OCI-LY1 (cell line): ENCODE data around the gene ZG16B.

Experiments used
- EZH2 ChIP-seq: fragments of 200-600 bp; sonication (generic), shearing (Covaris generic); IDR thresholded peaks from 2 replicates; pipeline ENCODE4 v1.8.0; 2017; ENCODE audit warnings: borderline replicate concordance, mixed run types, mild to moderate bottlenecking, antibody characterized with exemption, low read length, moderate library complexity, mixed read lengths
- TF ChIP-seq, protein P1 (sequence below): fragments of 200-600 bp; sonication (generic), shearing (Covaris generic); IDR thresholded peaks from 2 replicates; pipeline ENCODE4 v1.5.1; 2017; ENCODE audit warnings: mild to moderate bottlenecking, antibody characterized with exemption, low read length, moderate library complexity, mixed read lengths

DNA sequence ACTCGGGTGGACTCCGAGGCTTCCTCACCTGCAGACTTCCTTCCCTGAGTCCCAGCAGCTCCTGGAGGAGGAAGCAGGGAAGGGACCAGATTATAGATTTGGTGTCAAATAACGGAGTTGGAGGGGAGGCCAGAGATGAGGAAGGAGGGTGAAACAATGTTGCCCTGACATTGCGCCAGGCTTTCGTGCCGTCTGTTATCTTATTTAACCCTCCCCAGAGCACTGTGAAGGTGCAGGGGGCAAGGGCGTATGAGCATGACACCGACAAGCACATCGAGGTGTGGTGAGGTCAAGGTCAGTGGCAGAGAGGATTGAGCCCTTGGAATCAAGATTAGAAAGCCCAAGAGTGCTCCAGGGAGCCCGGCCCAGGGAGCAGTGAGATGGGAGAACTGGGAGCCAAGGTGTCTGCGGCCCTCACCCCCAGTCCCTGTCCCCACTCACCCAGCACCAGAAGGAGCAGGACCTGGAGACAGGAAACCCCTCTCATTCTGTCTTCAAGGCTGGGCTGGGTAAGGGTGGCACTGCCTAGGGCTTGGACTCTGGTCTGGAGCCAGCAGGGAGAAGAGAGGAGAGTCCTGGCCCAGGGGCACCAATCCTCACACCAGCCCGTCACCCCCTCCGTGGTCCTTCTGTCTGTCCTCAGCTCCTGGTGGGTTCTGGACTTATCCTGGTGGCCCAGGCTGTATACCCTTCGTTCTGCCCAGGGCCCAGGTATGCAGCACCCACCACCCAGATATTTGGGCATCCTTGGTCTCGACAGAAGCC, 43.9 kb upstream of the ZG16B start:
- TF ChIP-seq, protein P1, sequence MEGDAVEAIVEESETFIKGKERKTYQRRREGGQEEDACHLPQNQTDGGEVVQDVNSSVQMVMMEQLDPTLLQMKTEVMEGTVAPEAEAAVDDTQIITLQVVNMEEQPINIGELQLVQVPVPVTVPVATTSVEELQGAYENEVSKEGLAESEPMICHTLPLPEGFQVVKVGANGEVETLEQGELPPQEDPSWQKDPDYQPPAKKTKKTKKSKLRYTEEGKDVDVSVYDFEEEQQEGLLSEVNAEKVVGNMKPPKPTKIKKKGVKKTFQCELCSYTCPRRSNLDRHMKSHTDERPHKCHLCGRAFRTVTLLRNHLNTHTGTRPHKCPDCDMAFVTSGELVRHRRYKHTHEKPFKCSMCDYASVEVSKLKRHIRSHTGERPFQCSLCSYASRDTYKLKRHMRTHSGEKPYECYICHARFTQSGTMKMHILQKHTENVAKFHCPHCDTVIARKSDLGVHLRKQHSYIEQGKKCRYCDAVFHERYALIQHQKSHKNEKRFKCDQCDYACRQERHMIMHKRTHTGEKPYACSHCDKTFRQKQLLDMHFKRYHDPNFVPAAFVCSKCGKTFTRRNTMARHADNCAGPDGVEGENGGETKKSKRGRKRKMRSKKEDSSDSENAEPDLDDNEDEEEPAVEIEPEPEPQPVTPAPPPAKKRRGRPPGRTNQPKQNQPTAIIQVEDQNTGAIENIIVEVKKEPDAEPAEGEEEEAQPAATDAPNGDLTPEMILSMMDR = no peak
- no peak for TF ChIP-seq EZH2
